GM12878 (cell line): Measurements from ENCODE around the gene FHIP1B. TPM values are rescaled to one million over a fixed set of nuclear protein-coding genes. Genes with fewer than 3 reads are reported as not detected.

Source experiments
- BHLHE40 ChIP-seq, 2 experiments: fragments of 450-650 bp in 1 of 2; IDR thresholded peaks; 2 replicates each; pipeline ENCODE4 v1.6.1; 2011 to 2017; ENCODE audit warnings: low read depth in 2 of 2, borderline replicate concordance in 1 of 2, improper control_type of control experiment in 1 of 2, low read length in 1 of 2, mild to moderate bottlenecking in 1 of 2
- CBX5 ChIP-seq: sonication (generic); IDR thresholded peaks from 2 replicates; pipeline ENCODE4 v1.6.1; 2016; ENCODE audit warnings: low read depth, moderate library complexity, mild to moderate bottlenecking, inconsistent platforms
- DPF2 ChIP-seq: fragments of 450-650 bp; IDR thresholded peaks from 2 replicates; pipeline ENCODE4 v1.6.1; 2017; ENCODE audit warnings: mild to moderate bottlenecking
- NBN ChIP-seq: fragments of 450-650 bp; IDR thresholded peaks from 2 replicates; pipeline ENCODE4 v1.6.1; 2016
- NRF1 ChIP-seq: conservative IDR thresholded peaks from 2 replicates; pipeline ENCODE4 v1.6.1; 2011; ENCODE audit warnings: mild to moderate bottlenecking, low read depth, low read length, improper control_type of control experiment
- SMAD5 ChIP-seq: IDR thresholded peaks from 2 replicates; pipeline ENCODE4 v1.6.1; 2016; ENCODE audit warnings: antibody characterized with exemption, low read depth
- TAF1 ChIP-seq: IDR thresholded peaks from 2 replicates; pipeline ENCODE4 v1.6.1; 2011; ENCODE audit warnings: mild to moderate bottlenecking, low read depth, low read length, borderline replicate concordance
- polyA plus RNA-seq, 11 experiments: library from polyadenylated mRNA; depleted of rRNA in 4 of 11; unstranded in 6 of 11; stranded (reverse) in 5 of 11; fragments of >200 nt; fragmentation: Nextera tagmentation in 4 of 11; fragmentation: Illumina TruSeq in 1 of 11; extraction: Ambion mirVana in 4 of 11; extraction: Trizol in 1 of 11; gene quantifications; 1 replicate in 1 of 11; 2 replicates in 10 of 11; pipeline versions ENCODE4 v1.2.1 to v1.2.3, GENCODE V29; 2011 to 2016; ENCODE audit warnings: inconsistent platforms in 2 of 11, missing spikeins in 2 of 11, low read depth in 1 of 11
- total RNA-seq, 4 experiments: library from RNA; depleted of rRNA in 3 of 4; stranded (reverse); fragments of >200 nt in 3 of 4; fragmentation: Illumina TruSeq in 1 of 4; extraction: Trizol in 1 of 4; gene quantifications; 2 replicates each; pipeline versions ENCODE4 v1.2.1 to v1.2.3, GENCODE V29; 2013 to 2021
- TF ChIP-seq, protein P1 (sequence below): fragments of 450-650 bp; IDR thresholded peaks from 2 replicates; pipeline ENCODE4 v1.6.1; 2017; ENCODE audit warnings: mild to moderate bottlenecking, moderate library complexity
- TF ChIP-seq, protein P2 (sequence below): fragments of 450-650 bp; IDR thresholded peaks from 2 replicates; pipeline ENCODE4 v1.6.1; 2017; ENCODE audit warnings: antibody characterized with exemption, mild to moderate bottlenecking, moderate library complexity
- TF ChIP-seq, protein P3 (sequence below): IDR thresholded peaks from 2 replicates; pipeline ENCODE4 v1.6.1; 2011; ENCODE audit warnings: low read depth, mild to moderate bottlenecking, low read length, moderate library complexity, borderline replicate concordance; ENCODE audit errors: extremely low read depth
- TF ChIP-seq, protein P4 (sequence below): IDR thresholded peaks from 2 replicates; pipeline ENCODE4 v1.6.1; 2011; ENCODE audit warnings: borderline replicate concordance, low read depth, mild to moderate bottlenecking, moderate library complexity, low read length; ENCODE audit not compliant: insufficient read depth, poor library complexity, severe bottlenecking

Gene FHIP1B
- total and polyA plus RNA-seq, 10 of the 15 experiments (the other 5 are each of a cell fraction or from before 2014, with no cell fraction given): 0.90 to 28.1 (median 11.1) TPM

DNA sequence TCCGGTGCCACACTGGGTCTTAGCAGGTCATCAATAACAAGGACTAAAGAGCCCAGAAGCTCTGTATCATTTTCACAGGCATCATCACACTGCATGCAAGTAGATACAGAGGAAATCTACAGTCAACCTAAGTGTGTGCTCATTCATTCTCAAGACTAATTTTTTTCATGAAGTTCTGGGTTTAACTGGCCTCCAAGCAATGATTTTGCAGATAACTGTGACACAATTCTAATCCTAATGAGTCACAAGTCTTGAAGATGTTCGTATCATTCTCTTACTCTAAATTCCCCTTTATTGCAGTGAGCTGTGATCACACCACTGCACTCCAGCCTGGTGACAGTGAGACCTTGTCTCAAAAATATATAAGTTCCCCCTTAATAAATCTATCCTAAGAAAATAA lies 33.0 kb downstream of the FHIP1B start (continued):
- TF ChIP-seq, protein P1, sequence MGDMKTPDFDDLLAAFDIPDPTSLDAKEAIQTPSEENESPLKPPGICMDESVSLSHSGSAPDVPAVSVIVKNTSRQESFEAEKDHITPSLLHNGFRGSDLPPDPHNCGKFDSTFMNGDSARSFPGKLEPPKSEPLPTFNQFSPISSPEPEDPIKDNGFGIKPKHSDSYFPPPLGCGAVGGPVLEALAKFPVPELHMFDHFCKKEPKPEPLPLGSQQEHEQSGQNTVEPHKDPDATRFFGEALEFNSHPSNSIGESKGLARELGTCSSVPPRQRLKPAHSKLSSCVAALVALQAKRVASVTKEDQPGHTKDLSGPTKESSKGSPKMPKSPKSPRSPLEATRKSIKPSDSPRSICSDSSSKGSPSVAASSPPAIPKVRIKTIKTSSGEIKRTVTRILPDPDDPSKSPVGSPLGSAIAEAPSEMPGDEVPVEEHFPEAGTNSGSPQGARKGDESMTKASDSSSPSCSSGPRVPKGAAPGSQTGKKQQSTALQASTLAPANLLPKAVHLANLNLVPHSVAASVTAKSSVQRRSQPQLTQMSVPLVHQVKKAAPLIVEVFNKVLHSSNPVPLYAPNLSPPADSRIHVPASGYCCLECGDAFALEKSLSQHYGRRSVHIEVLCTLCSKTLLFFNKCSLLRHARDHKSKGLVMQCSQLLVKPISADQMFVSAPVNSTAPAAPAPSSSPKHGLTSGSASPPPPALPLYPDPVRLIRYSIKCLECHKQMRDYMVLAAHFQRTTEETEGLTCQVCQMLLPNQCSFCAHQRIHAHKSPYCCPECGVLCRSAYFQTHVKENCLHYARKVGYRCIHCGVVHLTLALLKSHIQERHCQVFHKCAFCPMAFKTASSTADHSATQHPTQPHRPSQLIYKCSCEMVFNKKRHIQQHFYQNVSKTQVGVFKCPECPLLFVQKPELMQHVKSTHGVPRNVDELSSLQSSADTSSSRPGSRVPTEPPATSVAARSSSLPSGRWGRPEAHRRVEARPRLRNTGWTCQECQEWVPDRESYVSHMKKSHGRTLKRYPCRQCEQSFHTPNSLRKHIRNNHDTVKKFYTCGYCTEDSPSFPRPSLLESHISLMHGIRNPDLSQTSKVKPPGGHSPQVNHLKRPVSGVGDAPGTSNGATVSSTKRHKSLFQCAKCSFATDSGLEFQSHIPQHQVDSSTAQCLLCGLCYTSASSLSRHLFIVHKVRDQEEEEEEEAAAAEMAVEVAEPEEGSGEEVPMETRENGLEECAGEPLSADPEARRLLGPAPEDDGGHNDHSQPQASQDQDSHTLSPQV: no peak
- TF ChIP-seq TAF1: no peak
- no peak for TF ChIP-seq NRF1
- TF ChIP-seq, protein P2, sequence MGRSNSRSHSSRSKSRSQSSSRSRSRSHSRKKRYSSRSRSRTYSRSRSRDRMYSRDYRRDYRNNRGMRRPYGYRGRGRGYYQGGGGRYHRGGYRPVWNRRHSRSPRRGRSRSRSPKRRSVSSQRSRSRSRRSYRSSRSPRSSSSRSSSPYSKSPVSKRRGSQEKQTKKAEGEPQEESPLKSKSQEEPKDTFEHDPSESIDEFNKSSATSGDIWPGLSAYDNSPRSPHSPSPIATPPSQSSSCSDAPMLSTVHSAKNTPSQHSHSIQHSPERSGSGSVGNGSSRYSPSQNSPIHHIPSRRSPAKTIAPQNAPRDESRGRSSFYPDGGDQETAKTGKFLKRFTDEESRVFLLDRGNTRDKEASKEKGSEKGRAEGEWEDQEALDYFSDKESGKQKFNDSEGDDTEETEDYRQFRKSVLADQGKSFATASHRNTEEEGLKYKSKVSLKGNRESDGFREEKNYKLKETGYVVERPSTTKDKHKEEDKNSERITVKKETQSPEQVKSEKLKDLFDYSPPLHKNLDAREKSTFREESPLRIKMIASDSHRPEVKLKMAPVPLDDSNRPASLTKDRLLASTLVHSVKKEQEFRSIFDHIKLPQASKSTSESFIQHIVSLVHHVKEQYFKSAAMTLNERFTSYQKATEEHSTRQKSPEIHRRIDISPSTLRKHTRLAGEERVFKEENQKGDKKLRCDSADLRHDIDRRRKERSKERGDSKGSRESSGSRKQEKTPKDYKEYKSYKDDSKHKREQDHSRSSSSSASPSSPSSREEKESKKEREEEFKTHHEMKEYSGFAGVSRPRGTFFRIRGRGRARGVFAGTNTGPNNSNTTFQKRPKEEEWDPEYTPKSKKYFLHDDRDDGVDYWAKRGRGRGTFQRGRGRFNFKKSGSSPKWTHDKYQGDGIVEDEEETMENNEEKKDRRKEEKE: no peak
- TF ChIP-seq, protein P3, sequence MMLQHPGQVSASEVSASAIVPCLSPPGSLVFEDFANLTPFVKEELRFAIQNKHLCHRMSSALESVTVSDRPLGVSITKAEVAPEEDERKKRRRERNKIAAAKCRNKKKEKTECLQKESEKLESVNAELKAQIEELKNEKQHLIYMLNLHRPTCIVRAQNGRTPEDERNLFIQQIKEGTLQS: no peak
- no peak for TF ChIP-seq CBX5
- TF ChIP-seq DPF2: no peak
- TF ChIP-seq SMAD5: no peak
- no peak for TF ChIP-seq NBN
- TF ChIP-seq, protein P4, sequence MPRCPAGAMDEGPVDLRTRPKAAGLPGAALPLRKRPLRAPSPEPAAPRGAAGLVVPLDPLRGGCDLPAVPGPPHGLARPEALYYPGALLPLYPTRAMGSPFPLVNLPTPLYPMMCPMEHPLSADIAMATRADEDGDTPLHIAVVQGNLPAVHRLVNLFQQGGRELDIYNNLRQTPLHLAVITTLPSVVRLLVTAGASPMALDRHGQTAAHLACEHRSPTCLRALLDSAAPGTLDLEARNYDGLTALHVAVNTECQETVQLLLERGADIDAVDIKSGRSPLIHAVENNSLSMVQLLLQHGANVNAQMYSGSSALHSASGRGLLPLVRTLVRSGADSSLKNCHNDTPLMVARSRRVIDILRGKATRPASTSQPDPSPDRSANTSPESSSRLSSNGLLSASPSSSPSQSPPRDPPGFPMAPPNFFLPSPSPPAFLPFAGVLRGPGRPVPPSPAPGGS: no peak
- no peak for TF ChIP-seq BHLHE40 (IDR thresholded peaks at IDR 0.05; ENCODE audit: borderline replicate concordance in 1 of 2, low read depth in 2 of 2, low read length in 1 of 2)
- TF ChIP-seq, all 136 proteins: peak for 0
